Colon (tissue), 2 donors: ENCODE results near the gene NRAS.

Experiments used
- FAIRE-seq: peaks from 2 replicates; lab custom pipeline; 2012; peaks lifted over from hg19 to GRCh38; lab: Jason Lieb, UNC
- donor health status: control.
- donor health status: control.

NRAS gene

DNA sequence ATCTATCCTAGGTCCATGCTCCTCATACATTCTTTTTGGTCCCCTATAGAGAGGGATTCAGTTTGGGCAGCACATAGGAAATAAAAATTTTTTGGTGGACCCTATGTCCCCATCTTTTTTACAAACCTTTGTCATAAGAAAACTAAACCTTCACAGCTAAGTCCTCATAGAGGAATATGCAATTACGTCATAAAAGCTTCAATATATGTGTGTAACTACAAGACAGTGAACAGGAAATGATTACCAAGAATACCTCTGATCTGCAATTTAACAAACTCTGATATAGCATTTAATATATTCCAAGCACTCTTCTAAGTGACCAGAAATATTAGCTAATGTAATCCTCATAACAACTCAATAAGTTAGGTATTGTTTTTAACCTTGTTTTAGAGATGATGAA is 40.5 kb downstream of the NRAS start:
- FAIRE-seq: no peak

- no peak for FAIRE-seq
Measured at GRCh38 chr1:114671939-114672275, 44.7 kb downstream of the NRAS start.

DNA sequence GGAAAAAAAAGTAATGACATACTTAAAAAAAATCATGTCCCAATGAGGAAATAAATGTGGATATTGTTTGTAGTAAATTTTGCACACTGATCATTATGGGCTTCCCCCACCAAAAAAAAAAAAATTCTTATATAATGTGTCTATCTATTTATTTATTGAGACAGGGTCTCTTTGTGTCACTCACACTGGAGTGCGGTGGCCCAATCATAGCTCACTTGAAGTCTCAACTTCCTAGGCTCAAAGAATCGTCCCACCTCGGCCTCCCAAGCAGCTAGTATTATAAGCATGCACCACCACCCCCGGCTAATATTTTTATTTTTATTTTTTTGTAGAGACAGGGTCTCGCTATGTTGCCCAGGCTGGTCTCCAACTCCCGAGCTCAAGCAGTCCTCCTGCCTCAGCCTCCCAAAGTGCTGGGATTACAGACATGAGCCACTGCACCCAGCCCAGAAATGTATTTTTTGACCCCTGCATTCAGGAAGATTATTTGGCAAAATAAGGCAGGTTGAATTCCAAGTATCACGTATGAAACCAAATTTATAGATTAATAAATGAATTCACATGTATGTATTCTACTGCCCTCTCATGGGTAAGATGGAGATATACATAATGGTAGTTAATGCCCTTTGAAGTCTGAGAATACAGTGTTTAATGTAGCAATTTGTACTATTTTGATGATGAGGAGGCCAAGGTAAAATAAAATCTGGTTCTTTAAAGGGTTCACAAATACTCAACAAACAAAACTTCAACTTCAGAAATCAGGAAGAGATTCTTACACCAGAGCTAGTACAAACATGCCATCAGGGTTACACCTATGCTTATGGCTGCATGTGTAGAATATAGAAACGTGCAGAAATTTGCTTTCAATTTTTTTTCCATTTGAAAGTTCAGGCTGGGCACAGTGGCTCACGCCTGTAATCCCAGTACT is 45.3 kb downstream of the NRAS start:
- no peak for FAIRE-seq

- no peak for FAIRE-seq
Measured at GRCh38 chr1:114670083-114671010, 46.2 kb downstream of the NRAS start.

GRCh38 chr1:114669562-114670082 is 46.9 kb downstream of the NRAS start, which contains the start of gene DENND2C:
Gene DENND2C (minus strand): TSS chr1:114670049. CDS start chr1:114625984, 44,065 bp downstream.
- no peak for FAIRE-seq

- FAIRE-seq: no peak
Measured at GRCh38 chr1:114668784-114669561, 47.6 kb downstream of the NRAS start.

DNA sequence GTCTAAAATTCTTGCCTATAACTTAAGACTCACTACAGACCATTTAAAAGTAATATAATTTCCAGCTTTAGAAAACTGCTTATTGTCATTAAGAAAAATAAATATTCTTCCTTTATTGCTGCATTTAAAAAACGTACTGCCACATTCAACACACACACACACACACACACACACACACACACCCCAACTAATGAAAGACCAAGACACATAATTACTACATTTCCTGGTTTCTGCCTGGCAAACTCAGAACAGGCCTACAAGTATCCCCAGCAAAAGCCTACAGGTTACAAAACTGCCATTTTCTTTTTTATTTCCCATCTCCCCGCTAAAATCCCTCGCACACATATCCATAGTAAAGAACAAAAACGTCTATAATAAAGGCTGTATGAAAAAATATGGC is 48.2 kb downstream of the NRAS start:
- no peak for FAIRE-seq

DNA sequence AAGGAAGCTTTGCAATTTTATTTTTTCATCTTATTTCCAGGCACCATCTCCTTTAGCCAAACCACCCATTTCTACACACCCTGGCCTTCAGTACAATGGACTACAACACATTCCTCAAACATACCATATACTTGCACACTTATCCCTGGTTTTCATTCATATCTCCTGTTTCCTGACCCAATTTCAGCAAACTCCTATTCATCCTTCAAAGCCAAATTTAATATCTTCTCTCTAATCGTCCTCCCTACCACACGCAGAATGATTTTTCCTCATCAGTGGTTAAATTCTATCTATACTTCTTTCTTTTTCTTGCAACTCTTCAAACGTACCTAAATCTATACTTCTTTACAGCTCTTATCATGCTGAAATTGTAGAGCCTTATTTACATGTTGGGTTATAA is 49.6 kb downstream of the NRAS start:
- no peak for FAIRE-seq

- FAIRE-seq: no peak
Measured at GRCh38 chr1:114660238-114660637, 56.3 kb downstream of the NRAS start.
